ENCODE results near the gene RNF208. TPM values are rescaled to one million over a fixed set of nuclear protein-coding genes. Genes with fewer than 3 reads are reported as not detected.

Gene RNF208
- total RNA-seq, 4 donors from 2014 or later, result 2.8 to 7.5 (median 5.2) TPM

- Histone ChIP-seq H3K36me3 (peaks cover 26% of the 10 kb centered on the region), H3K9me3 (no peaks in the 10 kb centered on the region), H3K27ac (no peak overlapping the region), H3K4me3 (no peak overlapping the region), H3K27me3 (no peaks in the 10 kb centered on the region), H3K4me1 (peaks cover 52% of the 10 kb centered on the region)
- TF ChIP-seq POLR2AphosphoS5 (IDR thresholded peaks at IDR 0.05) (no peak), POLR2A (IDR thresholded peaks at IDR 0.05) (no peak), CTCF (IDR thresholded peaks at IDR 0.05) (no peak), EP300 (IDR thresholded peaks at IDR 0.05) (no peak)
- no peak for DNase-seq (ENCODE audit: low spot score in 2 of 2)
- WGBS, result no CpG with 5 or more reads among the region's 2 CpGs
Observed at GRCh38 chr9:137192859-137193258, 29.2 kb downstream of the RNF208 start.

GRCh38 chr9:137192448-137192780, 29.6 kb downstream of the RNF208 start:
- Histone ChIP-seq H3K4me3 (no peak overlapping the region), H3K27ac (no peak overlapping the region), H3K36me3 (peaks cover 26% of the 10 kb centered on the region), H3K9me3 (no peaks in the 10 kb centered on the region), H3K27me3 (no peaks in the 10 kb centered on the region), H3K4me1 (peaks cover 52% of the 10 kb centered on the region)
- WGBS, result 72% methylated on average over 3 of the region's 10 CpGs
- TF ChIP-seq EP300 (IDR thresholded peaks at IDR 0.05) (no peak), POLR2AphosphoS5 (IDR thresholded peaks at IDR 0.05) (no peak), CTCF (IDR thresholded peaks at IDR 0.05) (no peak), POLR2A (IDR thresholded peaks at IDR 0.05) (no peak)
- no peak for DNase-seq (ENCODE audit: low spot score in 2 of 2)

GRCh38 chr9:137191691-137192447, 30.2 kb downstream of the RNF208 start:
- peaks cover 26% of the 10 kb centered on the region for H3K36me3 ChIP-seq
- no peak for TF ChIP-seq POLR2A (IDR thresholded peaks at IDR 0.05)
- no peak for TF ChIP-seq EP300 (IDR thresholded peaks at IDR 0.05)
- TF ChIP-seq CTCF (IDR thresholded peaks at IDR 0.05), result no peak
- no peak for TF ChIP-seq POLR2AphosphoS5 (IDR thresholded peaks at IDR 0.05)
- no peaks in the 10 kb centered on the region for H3K9me3 ChIP-seq
- DNase-seq (ENCODE audit: low spot score in 2 of 2), result no peak
- H3K27me3 ChIP-seq, result no peaks in the 10 kb centered on the region
- 93% methylated on average over 11 of the region's 22 CpGs for WGBS
- H3K4me1 ChIP-seq, result peaks cover 55% of the 10 kb centered on the region
- no peak overlapping the region for H3K4me3 ChIP-seq
- no peak overlapping the region for H3K27ac ChIP-seq

- Histone ChIP-seq H3K27me3 (no peaks in the 10 kb centered on the region), H3K9me3 (no peaks in the 10 kb centered on the region), H3K36me3 (peaks cover 26% of the 10 kb centered on the region), H3K4me1 (peaks cover 62% of the 10 kb centered on the region), H3K4me3 (no peak overlapping the region), H3K27ac (no peak overlapping the region)
- no peak for TF ChIP-seq POLR2AphosphoS5 (IDR thresholded peaks at IDR 0.05)
- no peak for TF ChIP-seq CTCF (IDR thresholded peaks at IDR 0.05)
- no peak for TF ChIP-seq EP300 (IDR thresholded peaks at IDR 0.05)
- TF ChIP-seq POLR2A (IDR thresholded peaks at IDR 0.05), result no peak
- no CpG with 5 or more reads among the region's 3 CpGs for WGBS
- DNase-seq (ENCODE audit: low spot score in 2 of 2), result no peak
Observed at GRCh38 chr9:137191245-137191644, 30.8 kb downstream of the RNF208 start.

- DNase-seq (ENCODE audit: low spot score in 2 of 2), result no peak
- no peaks in the 10 kb centered on the region for H3K27me3 ChIP-seq
- H3K36me3 ChIP-seq, result peaks cover 35% of the 10 kb centered on the region
- H3K4me3 ChIP-seq, result peak overlapping the region; percentile 94
- 76% methylated on average over 4 of the region's 9 CpGs for WGBS
- H3K9me3 ChIP-seq, result no peaks in the 10 kb centered on the region
- H3K4me1 ChIP-seq, result peaks cover 59% of the 10 kb centered on the region
- TF ChIP-seq POLR2AphosphoS5 (IDR thresholded peaks at IDR 0.05), result no peak
- TF ChIP-seq EP300 (IDR thresholded peaks at IDR 0.05), result no peak
- TF ChIP-seq POLR2A (IDR thresholded peaks at IDR 0.05), result no peak
- no peak for TF ChIP-seq CTCF (IDR thresholded peaks at IDR 0.05)
- H3K27ac ChIP-seq, result peak overlapping the region; percentile 97
Observed at GRCh38 chr9:137190315-137190856, 31.7 kb downstream of the RNF208 start.
